Activated CD8-positive, alpha-beta memory T cell treated with anti-CD3 and anti-CD28 coated beads, Interleukin-2, amount 10 ng/mL, durations not matched to agents 7 days and 5 days (primary cell): ENCODE measurements around the gene ENKD1. TPM values are rescaled to one million over a fixed set of nuclear protein-coding genes. Genes with fewer than 3 reads are reported as not detected.
A peak's percentile ranks its signal among the peaks of the same experiment; 100 is the strongest.

ENCODE experiments used
- ATAC-seq: fragments of 150-1000 bp; cut with Tn5 transposase; one replicate; pipeline ENCODE4 v1.10.0; 2021; ENCODE audit warnings: moderate library complexity
- CTCF ChIA-PET: fragments of 350-600 bp; sonication (Branson Sonifier 250); formaldehyde crosslinking; loops from one replicate; lab custom pipeline; 2021; ENCODE audit warnings: antibody characterized with exemption; lab: Charles Lee
- DNase-seq: peaks from one replicate; pipeline ENCODE4 v3.0.0-alpha.2; 2020
- H3K27ac Mint-ChIP-seq: one replicate; pipeline ENCODE4 v1.8.0; 2021; ENCODE audit warnings: mild to moderate bottlenecking, mixed read lengths
- H3K27me3 Mint-ChIP-seq: one replicate; pipeline ENCODE4 v1.8.0; 2021; ENCODE audit warnings: mixed read lengths
- H3K36me3 Mint-ChIP-seq: one replicate; pipeline ENCODE4 v1.8.0; 2021; ENCODE audit warnings: mild to moderate bottlenecking, mixed read lengths
- H3K4me1 Mint-ChIP-seq: one replicate; pipeline ENCODE4 v1.8.0; 2021; ENCODE audit warnings: mixed read lengths
- H3K4me3 Mint-ChIP-seq: one replicate; pipeline ENCODE4 v1.8.0; 2021; ENCODE audit warnings: mild to moderate bottlenecking, moderate library complexity, mixed read lengths
- H3K9me3 Mint-ChIP-seq: one replicate; pipeline ENCODE4 v1.8.0; 2022; ENCODE audit warnings: low read depth, mixed read lengths
- total RNA-seq, 2 experiments: library from RNA; stranded (reverse); gene quantifications; one replicate each; pipeline ENCODE4 v1.2.3, GENCODE V29; 2021

ENKD1 gene
- total RNA-seq, 2 experiments from 2014 or later, result 6.2 to 8.0 TPM

DNA sequence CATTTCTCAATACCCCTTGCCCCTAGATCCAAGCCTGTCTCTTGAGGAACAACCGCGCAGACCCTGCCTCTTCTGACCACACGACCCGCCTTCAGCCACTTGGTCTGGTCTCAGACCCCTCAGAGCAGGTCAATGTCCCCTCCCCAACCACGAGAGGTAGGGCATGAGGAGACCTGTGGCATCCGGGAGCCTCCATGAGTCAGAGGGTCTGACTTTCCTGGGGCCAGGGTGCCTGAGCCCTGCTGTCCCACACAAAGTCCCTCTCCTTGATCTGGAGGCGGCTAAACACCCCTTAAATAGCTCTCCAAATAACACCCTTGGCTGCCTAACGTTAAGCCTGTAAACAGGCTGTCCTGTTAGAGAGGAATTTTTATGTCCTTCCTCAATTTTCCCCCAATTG lies 16.5 kb downstream of the ENKD1 start:
- no peak overlapping the region for H3K4me3 Mint-ChIP-seq
- no peaks in the 10 kb centered on the region for H3K27me3 Mint-ChIP-seq
- CTCF ChIA-PET, result no interaction called here
- peaks cover 12% of the 10 kb centered on the region for H3K4me1 Mint-ChIP-seq
- no peaks in the 10 kb centered on the region for H3K9me3 Mint-ChIP-seq
- ATAC-seq, result no peak
- no peak overlapping the region for H3K27ac Mint-ChIP-seq
- no peak for DNase-seq
- H3K36me3 Mint-ChIP-seq, result peaks cover 29% of the 10 kb centered on the region

DNA sequence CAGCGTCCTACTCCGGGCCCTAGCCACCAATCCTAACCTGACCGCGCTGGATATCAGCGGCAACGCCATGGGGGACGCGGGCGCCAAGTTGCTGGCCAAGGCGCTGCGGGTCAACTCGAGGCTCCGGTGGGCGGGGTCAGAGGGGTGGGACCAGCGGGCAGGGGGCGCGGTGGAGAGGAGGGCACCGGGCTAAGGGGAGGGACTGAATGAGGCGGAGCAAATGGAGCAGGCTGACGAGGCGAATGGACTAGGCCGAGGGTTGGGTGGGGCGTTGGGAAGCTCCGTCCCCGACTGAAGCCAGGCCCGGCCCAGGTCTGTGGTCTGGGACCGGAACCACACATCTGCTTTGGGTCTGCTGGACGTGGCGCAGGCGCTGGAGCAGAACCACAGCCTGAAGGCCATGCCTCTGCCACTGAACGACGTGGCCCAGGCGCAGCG lies 17.0 kb downstream of the ENKD1 start:
- Mint-ChIP-seq H3K27me3 (no peaks in the 10 kb centered on the region), H3K4me1 (peaks cover 13% of the 10 kb centered on the region), H3K27ac (no peak overlapping the region), H3K36me3 (peaks cover 27% of the 10 kb centered on the region), H3K9me3 (no peaks in the 10 kb centered on the region), H3K4me3 (no peak overlapping the region)
- no peak for ATAC-seq
- CTCF ChIA-PET, result no interaction called here
- no peak for DNase-seq

DNA sequence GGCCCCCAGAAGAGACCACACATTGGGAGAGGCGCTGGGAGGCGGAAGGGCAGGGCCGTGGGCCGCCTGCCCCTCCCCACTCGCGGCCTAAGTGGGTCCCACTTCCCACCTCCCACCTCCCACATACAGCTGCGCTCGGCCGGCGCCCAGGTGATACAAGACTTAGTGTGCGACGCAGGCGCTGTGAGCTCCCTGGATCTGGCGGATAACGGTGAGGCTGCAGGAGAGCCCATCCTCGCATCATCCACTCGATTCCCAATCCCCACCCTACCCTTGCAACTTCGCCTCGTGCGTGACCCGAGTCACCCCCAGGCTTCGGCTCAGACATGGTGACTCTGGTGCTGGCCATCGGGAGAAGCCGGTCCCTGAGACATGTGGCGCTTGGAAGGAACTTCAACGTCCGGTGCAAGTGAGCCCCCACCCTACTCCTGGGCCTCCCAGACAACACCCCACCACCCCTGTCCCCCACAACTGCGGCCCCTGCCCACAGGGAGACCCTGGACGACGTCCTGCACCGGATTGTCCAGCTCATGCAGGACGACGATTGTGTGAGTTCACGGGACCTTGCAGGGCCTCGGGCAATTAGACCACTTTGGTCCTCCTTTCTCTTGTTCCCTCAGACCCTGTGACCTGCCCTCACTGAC lies 17.7 kb downstream of the ENKD1 start:
- peaks cover 18% of the 10 kb centered on the region for H3K4me1 Mint-ChIP-seq
- no peaks in the 10 kb centered on the region for H3K9me3 Mint-ChIP-seq
- H3K27ac Mint-ChIP-seq, result no peak overlapping the region
- CTCF ChIA-PET, result interaction anchor here (1.3 to 11.4 kb wide), 3 partner anchors 86 to 127 kb away, joined by 4 to 307 read pairs (median 7); partner anchors contain the start of gene CTCF
- ATAC-seq, result no peak
- H3K4me3 Mint-ChIP-seq, result no peak overlapping the region
- no peak for DNase-seq
- H3K27me3 Mint-ChIP-seq, result no peaks in the 10 kb centered on the region
- peaks cover 25% of the 10 kb centered on the region for H3K36me3 Mint-ChIP-seq

DNA sequence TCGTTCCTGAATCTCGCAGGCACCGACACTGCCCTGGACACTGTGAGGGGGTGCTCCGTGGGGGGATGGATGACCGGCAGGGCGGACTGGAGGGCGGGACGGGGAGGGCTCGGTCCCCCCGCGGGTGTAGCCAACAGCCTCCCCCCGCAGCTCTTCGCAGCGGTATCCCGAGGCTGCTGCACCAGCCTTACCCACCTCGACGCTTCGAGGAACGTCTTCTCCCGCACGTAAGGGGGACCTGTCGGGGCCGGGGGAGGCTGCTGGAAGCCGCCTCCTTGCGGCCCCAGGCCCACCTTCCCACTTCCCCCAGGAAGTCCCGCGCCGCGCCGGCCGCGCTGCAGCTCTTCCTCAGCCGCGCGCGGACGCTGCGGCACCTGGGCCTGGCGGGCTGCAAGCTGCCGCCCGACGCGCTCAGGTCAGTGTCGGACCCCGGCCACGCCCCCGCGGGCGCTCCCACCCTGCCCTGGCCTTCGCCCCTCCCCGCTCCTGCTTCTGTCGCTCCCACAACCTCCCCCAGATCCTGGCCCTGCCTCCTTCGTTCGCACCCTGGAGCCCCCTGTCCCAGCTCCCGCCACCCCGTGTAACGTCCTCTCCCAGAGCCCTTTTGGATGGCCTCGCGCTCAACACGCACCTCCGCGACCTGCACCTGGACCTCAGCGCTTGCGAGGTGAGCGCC lies 18.3 kb downstream of the ENKD1 start:
- Mint-ChIP-seq H3K36me3 (peaks cover 22% of the 10 kb centered on the region), H3K27ac (no peak overlapping the region), H3K4me3 (no peak overlapping the region), H3K27me3 (no peaks in the 10 kb centered on the region), H3K9me3 (no peaks in the 10 kb centered on the region), H3K4me1 (peaks cover 18% of the 10 kb centered on the region)
- no peak for DNase-seq
- no peak for ATAC-seq
- CTCF ChIA-PET, result interaction anchor here (1.3 to 11.4 kb wide), 4 partner anchors 86 to 134 kb away, joined by 4 to 307 read pairs (median 6); partner anchors contain the start of gene CTCF

DNA sequence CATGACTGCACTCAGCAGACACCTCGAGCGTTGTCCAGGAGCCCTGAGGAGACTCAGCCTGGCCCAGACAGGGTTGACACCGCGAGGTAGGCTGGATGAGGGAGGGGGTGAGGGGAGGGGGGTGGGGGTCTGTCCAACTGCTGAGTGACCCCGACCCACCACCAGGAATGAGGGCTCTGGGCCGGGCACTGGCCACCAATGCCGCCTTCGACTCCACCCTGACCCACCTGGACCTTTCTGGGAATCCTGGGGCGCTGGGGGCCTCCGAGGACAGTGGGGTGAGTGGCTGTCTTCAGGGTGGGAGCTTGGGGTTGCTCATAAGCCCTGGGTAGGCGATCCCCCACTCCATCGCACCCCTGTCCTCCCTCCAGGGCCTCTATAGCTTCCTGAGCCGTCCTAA lies 18.9 kb downstream of the ENKD1 start:
- ATAC-seq (no peak), DNase-seq (no peak)
- CTCF ChIA-PET, result interaction anchor here (1.4 to 11.4 kb wide), 5 partner anchors 19 to 133 kb away, joined by 4 to 307 read pairs (median 28); partner anchors contain the start of genes C16orf86, CTCF and ENKD1
- no peak overlapping the region for H3K27ac Mint-ChIP-seq
- no peak overlapping the region for H3K4me3 Mint-ChIP-seq
- no peaks in the 10 kb centered on the region for H3K9me3 Mint-ChIP-seq
- no peaks in the 10 kb centered on the region for H3K27me3 Mint-ChIP-seq
- peaks cover 18% of the 10 kb centered on the region for H3K4me1 Mint-ChIP-seq
- H3K36me3 Mint-ChIP-seq, result peaks cover 22% of the 10 kb centered on the region

DNA sequence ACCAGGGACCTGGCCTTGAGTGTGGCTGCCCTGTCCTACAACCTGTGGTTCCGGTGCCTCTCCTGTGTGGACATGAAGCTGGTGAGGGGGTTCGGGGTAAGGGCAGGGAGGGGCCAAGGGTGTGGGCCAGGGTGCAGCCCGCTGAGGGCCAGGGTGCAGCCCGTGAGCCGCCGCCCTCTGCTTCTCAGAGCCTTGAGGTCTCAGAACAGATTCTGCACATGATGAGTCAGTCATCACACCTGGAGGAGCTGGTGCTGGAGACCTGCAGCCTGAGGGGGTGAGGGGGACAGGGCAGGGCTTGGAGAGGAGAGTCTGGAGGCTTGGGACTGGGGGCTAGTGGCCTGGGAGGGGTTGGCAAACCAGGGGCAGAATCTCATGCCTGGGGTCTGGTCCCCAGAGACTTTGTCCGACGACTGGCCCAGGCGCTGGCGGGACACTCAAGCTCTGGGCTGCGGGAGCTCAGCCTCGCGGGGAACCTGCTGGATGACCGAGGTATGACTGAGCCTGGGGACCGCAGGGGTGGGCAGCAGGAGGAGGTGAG lies 19.4 kb downstream of the ENKD1 start:
- Mint-ChIP-seq H3K9me3 (no peaks in the 10 kb centered on the region), H3K4me1 (peaks cover 18% of the 10 kb centered on the region), H3K36me3 (peaks cover 21% of the 10 kb centered on the region), H3K4me3 (no peak overlapping the region), H3K27ac (no peak overlapping the region), H3K27me3 (no peaks in the 10 kb centered on the region)
- CTCF ChIA-PET, result interaction anchor here (1.4 to 11.4 kb wide), 5 partner anchors 19 to 133 kb away, joined by 4 to 307 read pairs (median 28); partner anchors contain the start of genes C16orf86, CTCF and ENKD1
- ATAC-seq (no peak), DNase-seq (no peak)

DNA sequence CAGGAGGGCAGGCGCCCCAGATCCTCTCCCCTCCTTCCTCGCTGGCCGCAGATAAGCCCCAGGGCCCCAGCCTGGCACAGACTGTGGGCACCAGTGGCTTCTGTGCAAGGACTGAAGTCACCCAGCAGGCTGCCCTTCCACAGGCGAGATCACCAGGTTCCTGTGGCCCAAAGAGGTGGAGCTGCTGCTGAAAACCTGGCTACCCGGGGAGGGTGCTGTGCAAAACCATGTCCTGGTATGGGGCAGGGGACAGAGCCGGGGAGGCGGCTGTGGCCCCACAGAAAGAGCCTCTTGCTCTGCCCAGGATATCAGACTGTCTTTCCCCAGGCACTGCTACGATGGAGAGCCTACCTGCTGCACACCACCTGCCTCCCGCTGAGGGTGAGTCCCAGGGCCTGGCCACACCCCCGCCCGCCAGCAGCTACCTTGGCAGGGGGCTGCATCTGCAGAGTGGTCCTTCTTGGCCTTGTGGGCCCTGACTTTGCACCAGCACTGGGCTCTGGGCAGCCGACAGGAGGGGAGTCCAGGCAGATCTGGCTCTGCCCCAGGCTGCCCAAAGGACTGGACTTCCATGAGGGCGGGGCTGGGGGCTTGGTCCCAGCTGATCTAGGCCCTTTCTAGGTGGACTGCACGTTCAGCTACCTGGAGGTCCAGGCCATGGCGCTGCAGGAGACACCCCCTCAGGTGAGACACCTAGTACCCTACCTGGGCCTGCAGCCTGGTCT lies 21.0 kb downstream of the ENKD1 start:
- DNase-seq (peak; percentile 59), ATAC-seq (peak; percentile 11)
- Mint-ChIP-seq H3K27me3 (no peaks in the 10 kb centered on the region), H3K27ac (peak overlapping the region; percentile 97), H3K4me1 (peaks cover 17% of the 10 kb centered on the region), H3K36me3 (peaks cover 13% of the 10 kb centered on the region), H3K9me3 (no peaks in the 10 kb centered on the region), H3K4me3 (peak overlapping the region; percentile 85)
- CTCF ChIA-PET, result interaction anchor here (0.6 to 11.4 kb wide), 34 partner anchors 11 to 631 kb away, joined by 3 to 307 read pairs (median 4); partner anchors contain the start of genes ACD, ATP6V0D1, C16orf86 and CTCF

DNA sequence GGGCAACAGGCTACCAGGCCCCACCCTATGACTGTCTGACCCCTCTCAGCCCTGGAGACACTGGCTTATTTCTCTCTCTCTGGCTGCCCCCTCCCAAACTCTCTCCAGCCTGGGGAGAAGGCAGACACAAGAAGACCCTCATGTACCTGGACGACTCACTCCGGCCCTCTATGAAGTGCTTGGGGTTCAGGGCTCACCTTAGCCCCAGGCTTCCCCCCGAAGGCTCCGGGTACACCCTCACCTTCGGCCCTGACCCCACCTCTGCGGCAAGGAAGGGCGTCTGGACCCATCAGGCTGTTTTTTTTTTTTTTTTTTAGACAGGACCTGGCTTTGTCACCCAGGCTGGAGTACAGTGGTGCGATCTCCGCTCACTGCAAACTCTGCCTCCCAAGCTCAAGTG lies 22.5 kb downstream of the ENKD1 start:
- peak overlapping the region; percentile 52 for H3K27ac Mint-ChIP-seq
- no peaks in the 10 kb centered on the region for H3K27me3 Mint-ChIP-seq
- peak overlapping the region; percentile 85 for H3K4me3 Mint-ChIP-seq
- H3K4me1 Mint-ChIP-seq, result peaks cover 15% of the 10 kb centered on the region
- peaks cover 4% of the 10 kb centered on the region for H3K36me3 Mint-ChIP-seq
- no peaks in the 10 kb centered on the region for H3K9me3 Mint-ChIP-seq
- ATAC-seq, result no peak
- DNase-seq, result no peak
- CTCF ChIA-PET, result interaction anchor here (0.7 to 11.4 kb wide), 24 partner anchors 11 to 233 kb away, joined by 3 to 307 read pairs (median 6); partner anchors contain the start of genes ACD, ATP6V0D1, C16orf86 and CTCF

DNA sequence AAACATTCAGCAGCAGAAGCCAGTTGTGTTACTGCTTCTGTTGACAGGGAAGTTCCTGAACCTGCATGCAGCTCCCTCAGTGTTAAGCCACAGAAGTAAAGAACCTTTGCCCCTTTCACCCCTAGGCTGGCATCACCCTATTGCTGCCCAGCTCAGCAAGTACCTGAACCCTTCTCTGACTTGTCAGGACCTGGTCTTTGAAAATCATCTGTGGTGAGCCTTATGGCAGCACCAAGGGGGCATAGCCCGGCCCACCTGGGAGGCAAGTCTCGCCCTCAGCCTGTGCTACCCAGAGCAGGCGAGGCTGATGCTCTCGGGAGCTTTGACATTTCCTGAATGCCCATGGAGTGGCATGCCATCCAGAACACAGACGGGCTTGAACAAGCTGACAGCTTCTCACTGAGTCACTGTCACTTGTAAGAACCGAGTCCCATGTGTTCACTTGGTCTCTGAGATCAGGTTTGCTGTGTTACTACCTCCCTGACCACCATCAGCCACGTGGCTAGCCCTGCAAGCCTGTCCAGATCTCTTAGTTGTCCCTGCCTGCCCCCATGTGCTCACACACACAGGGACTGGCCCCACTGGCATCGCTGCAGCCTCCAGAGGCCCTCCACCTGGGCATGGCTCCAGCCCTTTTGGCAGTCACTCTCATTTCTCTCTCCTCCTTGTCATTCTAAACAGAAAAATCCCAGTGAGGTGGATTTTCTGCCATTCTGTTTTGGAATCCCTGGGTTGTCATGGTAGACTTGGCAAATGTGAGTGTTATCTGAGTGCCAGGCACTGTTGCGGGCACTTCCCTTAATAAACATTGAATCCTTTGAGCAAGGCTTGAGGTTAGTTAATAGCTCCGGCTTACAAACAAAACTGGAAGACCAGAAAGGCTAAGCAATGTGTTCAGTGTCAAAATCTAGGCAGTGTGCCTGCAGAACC lies 24.5 kb downstream of the ENKD1 start:
- ATAC-seq (no peak), DNase-seq (no peak)
- Mint-ChIP-seq H3K27ac (no peak overlapping the region), H3K4me3 (no peak overlapping the region), H3K36me3 (peaks cover 8% of the 10 kb centered on the region), H3K27me3 (no peaks in the 10 kb centered on the region), H3K9me3 (no peaks in the 10 kb centered on the region), H3K4me1 (peaks cover 15% of the 10 kb centered on the region)
- CTCF ChIA-PET, result interaction anchor here (0.7 to 11.4 kb wide), 8 partner anchors 9 to 126 kb away, joined by 3 to 307 read pairs (median 24); partner anchors contain the start of gene CTCF

DNA sequence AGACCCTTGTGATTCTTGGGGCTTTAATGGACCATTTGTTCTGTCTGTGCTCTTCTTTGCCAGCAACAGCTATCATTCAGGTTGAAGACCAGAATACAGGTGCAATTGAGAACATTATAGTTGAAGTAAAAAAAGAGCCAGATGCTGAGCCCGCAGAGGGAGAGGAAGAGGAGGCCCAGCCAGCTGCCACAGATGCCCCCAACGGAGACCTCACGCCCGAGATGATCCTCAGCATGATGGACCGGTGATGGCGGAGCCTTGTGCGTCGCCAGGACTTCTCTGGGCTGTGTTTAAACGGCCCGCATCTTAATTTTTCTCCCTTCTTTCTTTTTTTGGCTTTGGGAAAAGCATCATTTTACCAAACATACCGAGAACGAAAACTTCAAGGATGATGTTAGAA lies 28.9 kb downstream of the ENKD1 start:
- Mint-ChIP-seq H3K9me3 (no peaks in the 10 kb centered on the region), H3K4me3 (no peak overlapping the region), H3K4me1 (no peaks in the 10 kb centered on the region), H3K36me3 (peaks cover 19% of the 10 kb centered on the region), H3K27ac (no peak overlapping the region), H3K27me3 (no peaks in the 10 kb centered on the region)
- CTCF ChIA-PET, result interaction anchor here (0.6 to 11.4 kb wide), 3 partner anchors 88 to 116 kb away, joined by 3 to 307 read pairs (median 4); partner anchors contain the start of gene RIPOR1
- ATAC-seq (no peak), DNase-seq (no peak)

DNA sequence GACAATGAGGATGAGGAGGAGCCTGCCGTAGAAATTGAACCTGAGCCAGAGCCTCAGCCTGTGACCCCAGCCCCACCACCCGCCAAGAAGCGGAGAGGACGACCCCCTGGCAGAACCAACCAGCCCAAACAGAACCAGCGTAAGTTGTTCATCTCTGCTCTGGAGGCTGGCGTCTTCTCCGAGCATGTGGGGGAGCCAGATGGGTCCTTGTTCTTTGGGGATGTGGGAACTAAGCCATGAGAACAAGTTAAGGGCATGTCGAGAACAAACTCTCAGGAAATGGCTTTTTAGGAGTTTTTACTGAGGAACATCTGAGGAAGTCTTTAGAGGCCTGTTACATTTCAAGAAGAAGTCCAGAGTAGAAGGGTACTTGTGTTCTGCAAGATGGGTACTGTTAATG lies 29.8 kb downstream of the ENKD1 start:
- Mint-ChIP-seq H3K9me3 (no peaks in the 10 kb centered on the region), H3K27me3 (no peaks in the 10 kb centered on the region), H3K27ac (no peak overlapping the region), H3K36me3 (peaks cover 22% of the 10 kb centered on the region), H3K4me3 (no peak overlapping the region), H3K4me1 (no peaks in the 10 kb centered on the region)
- ATAC-seq (no peak), DNase-seq (no peak)
- CTCF ChIA-PET, result interaction anchor here (0.6 kb wide), 1 partner anchor 177 kb away, joined by 4 read pairs; no protein-coding TSS in a partner anchor
